Islet precursor cell (in vitro differentiated cells): Measurements from ENCODE around the gene IMPG1.
"Not testable (repeated sequence)": the region's sequence is repeated elsewhere in the genome, so short reads cannot be mapped to it uniquely, and the experiment has no call there.

ENCODE experiments used
- DNase-seq: peaks from one replicate; pipeline ENCODE4 v3.0.0-alpha.2; 2018

Gene IMPG1

DNA sequence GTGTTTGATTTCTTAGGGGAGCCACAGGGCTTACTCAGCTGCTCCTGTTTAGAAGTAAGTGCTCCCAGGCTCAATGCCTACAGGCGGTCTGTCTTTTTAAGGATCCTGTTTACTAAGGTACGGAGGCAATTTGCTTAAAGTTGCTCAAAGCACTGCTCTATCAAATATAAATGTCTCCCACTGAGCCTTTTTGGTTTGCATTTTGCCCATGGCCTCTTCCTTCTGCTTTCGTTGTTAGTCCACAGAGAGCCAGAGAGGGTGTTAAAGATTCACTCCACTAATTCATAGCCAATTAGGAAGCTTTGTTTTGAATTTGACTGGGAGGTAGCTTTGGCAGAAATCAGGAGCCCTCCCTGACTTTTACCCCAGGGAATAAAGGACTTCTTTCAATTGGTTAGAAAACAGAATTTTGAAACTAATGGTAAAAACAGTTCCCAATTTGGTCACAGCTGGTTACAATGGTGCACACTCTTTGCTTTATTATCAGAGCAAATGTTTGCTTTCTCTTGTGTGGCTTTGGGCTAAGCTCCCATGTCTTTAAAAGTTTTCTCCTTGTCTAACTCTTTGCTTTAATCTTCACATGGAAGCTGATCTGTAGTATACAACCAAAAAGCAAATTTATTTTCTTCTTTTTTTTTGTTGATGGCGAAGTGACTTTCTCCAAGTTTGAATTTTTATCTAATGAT lies 126.2 kb downstream of the IMPG1 start:
- DNase-seq = peak; percentile 62

DNA sequence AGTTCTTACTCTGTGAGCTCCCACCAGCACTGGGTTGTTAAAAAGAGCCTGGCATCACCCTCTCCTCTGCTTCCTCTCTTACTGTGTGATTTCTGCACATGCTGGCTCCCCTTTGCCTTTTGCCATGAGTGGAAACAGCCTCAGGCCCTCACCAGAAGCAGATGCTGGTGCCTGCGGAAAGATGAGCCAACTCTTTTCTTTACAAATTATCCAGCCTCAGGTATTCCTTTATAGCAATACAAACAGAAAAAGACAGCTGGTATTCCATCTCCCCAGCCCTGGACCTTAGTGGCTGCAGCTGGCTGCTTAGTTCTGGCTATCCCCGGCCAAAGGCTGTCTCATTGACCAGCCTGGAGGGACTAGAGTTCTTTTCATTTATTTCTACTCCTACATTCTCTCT lies 129.1 kb downstream of the IMPG1 start:
- DNase-seq = no peak

DNA sequence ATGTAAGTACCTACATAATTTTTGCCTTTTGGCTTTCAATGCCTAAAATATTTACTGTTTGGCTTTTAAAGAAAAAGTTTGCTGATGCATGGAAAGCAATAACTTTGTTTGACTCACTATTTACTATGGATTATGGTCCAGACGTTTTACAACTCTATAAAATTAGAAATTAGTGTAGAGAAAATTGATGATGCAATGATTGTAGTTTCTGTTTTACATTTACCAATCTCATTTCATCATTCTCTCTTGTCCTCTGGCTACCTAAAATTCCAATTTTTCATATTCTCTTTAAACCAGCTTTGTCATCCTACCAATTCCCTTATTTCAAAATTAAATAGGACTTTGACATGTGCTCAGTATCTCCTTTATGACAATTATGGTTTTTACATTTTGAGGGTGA lies 131.0 kb downstream of the IMPG1 start:
- no peak for DNase-seq

DNA sequence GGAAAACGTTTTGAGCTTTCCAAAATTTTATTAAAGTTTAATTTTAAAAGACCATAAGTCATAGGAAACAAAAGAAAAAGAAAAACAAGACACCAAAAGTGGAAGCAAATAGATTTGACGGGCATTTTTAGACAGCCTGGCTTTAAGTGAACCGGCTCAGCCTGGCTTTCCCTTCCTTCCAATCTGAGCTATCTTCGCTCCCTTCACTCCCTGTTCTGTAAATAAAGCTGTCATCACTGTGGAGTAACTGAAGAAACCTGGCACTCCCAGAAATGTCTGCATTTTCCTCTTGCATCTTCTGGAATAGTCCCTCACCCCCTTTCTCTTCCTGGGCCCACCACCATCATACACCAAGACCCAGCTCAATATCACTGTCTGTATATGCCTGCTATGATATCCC lies 131.9 kb downstream of the IMPG1 start:
- DNase-seq = no peak

DNA sequence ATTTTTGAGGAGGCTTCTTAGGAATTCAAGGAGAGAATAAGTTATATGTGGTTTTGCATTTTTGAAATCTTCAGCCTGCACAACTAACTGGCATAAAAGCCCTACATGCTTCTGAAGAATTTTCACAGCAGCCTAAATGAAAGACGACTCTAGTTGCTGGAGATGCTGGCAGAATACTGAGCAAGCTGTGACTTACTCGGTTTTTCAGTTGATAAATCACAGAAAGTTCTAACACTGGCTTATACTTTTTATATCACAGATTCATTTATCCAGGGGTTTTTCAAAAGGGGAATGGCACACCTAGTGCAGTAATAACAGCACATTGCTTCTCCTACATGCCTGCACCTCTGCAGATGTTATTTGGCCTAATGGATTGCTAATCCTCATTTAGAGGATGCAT lies 134.6 kb downstream of the IMPG1 start:
- DNase-seq = no peak

DNA sequence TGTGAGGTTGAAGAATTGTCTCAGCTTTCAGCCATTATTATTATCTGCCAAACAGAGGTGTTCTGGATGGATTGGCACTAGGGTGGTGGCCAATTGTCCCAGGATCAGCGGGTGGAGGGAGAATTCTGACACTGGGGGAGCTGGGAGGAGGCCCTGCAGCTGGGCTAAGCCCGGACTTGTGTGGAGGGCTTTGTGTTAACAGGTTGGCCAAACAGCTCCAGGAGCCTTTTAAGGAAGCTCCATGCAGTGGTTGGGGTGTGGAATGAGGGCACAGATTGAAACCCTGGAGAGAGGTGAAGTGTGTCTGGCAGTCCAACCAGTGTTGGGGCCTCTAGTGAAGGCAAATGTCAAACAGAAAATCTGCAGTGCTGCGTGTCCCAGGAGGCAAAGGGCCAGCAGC lies 135.8 kb downstream of the IMPG1 start:
- DNase-seq = no peak

DNA sequence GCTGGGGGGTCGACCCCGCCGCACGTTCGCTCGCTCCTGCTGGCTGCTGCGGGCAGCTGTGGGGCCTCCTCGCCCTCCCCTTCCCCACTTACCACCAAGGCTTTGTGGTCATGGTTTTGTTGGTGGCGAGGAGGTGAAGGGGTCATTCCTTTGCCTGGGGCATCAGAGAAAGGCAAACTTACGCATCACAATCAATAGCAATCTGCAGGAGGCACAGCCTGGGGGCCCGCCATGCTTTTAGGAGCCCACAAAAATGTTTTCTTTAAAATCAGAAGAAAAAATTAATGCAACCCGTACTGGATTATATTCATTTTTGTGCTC lies 137.0 kb downstream of the IMPG1 start:
- DNase-seq = peak; percentile 74

DNA sequence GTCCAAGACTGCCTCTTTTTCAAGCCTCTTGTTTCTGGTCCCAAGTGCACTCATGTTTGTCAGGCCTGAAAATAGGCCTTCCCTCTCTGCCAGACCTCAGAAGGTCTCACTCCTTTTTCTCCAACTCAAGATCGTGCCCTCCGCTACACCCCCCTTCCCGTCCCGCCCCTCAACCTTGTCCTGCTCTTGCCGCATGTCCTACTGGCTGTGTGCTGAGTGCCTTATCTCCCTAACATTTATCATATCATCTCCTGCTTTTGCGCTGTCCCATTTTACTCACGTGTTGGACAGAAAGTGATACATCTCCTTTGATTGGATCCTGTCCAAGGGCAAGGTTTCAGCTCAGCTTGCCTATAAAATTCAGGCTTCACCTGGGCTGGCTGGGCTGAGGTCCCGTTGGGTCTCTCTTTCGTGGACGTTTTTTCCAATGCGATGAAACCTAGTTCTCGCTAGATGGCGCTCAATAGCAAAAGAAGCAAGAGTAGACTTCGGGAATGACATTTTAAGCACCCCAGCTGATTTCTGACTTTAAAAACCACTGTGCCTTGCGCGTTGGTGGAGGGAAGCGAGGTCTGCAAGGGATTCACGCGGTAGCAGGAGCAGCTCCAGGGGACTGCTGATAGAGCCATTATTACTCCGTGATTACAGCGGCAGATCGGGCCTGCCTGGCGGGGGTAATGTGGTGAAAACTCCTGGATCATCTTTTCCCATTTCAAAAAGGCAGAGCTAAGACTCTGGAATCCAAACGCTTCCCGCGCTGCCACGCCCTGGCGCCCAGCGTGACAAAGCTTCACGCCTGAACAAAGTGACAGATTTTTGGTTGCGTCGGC lies 137.6 kb downstream of the IMPG1 start:
- peak; percentile 88 for DNase-seq

DNA sequence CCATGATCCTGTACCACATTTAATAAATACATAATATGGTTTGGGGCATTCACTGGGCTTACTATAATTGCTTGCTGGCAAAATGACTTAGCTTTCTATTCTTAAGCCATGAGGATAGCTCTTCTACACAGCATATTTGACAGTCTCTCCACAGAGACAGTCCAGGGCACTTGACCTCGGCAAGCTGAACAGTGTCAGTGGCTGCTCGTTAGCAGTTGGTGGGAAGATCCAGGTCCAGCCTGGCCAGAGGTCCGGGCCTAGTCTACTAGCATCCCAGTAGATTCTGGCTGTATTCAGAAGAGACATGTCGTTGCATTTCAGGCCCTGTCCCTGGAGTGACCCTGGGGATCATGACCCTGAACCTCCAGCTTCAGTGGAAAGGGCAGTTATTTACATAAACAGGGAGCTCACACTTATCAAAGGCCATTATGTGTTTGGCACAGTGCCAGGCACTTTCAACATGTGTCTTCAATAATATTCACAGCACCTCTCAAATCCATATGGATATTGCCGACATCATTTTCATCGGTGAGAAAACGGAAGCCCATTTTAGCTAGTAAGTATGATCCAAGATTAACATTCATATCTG lies 139.0 kb downstream of the IMPG1 start:
- no peak for DNase-seq

DNA sequence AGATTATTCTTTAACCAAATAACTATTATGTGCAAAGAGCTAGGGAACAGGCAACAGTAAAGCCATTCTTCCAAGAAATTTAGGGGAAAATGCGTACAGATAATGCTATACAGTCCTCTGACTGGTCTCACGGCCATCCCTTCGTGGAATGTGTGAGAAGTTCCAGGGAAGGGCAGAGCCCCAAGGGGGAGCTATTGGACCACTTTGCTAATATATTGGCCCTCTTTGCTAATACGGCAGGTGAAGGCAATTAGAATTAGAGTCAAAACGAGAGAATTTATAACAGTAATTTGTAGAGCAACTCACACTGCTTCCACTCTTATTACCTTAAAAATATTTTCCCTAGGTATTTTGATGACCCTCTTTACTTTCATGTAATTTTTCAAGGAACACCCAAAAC lies 140.4 kb downstream of the IMPG1 start:
- DNase-seq = peak; percentile 83

DNA sequence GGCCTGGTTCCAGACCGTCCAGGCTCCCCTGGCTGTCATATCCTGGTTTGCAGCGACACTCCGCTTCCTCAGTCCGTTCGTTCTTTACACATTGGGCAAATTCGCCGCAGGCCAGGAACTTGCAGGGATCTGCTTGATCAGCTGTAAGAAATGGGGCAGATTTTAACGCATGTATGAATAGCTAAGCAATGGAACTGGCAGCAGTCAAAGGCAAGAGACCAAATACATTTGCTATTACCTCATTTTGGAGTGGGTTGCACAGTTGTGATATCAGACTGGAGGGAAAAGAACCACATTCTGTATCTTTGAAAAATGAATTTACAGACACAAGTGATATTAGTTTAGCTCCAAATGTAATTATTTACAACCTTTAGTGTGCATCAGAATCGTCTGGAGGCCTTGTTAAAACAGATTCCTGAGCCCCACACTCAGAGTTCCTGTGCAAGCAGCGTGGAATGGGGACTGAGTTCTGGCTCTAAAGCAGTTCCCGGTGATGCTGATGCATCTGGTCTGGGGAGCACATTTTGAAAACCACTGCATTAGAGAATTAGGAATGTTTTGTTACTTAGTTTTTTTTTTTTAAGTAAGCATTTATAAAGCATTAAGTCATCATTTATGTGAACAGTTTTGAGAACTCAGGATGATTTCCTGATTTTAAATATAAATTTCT lies 141.3 kb downstream of the IMPG1 start:
- no peak for DNase-seq

DNA sequence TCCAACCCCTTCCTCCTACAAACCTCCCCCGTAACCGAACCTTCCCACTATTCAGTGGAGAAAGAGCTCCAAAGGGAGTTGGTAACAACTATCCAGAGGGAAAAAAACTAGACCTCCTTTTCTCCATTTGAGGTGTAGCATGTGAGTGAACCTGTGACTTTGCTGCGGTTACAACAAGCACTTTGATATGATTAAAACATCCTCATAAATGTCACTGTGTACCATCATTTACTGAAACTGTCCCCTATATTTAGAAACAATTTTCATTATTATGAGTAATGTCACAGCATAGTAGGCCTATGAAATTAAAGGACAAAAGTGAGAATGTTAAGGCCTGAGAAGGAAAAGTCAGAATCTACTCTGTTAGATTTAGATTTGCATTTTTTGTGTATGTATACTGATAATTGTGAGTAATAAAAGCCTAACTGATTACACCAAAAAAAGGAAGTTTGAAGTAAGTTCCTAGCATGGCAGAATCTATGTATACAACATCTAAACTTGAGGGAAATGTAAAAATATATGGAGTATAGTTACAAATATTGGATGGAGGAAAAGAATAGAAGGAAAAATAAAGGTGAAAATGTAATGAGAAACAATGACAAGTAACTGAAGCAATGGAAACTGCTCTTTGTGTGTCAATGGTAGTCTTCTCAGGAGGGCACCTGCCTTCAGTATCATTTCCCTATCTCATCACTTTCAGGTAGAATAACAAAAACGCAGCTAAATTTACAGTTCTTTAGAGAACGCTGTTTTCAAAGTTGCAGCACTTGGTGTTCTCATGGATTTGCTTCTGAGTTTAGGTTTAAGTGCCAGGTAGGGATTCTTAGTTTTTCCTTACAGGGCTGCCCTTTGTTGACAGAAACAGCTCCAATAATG lies 145.9 kb downstream of the IMPG1 start:
- DNase-seq = no peak

DNA sequence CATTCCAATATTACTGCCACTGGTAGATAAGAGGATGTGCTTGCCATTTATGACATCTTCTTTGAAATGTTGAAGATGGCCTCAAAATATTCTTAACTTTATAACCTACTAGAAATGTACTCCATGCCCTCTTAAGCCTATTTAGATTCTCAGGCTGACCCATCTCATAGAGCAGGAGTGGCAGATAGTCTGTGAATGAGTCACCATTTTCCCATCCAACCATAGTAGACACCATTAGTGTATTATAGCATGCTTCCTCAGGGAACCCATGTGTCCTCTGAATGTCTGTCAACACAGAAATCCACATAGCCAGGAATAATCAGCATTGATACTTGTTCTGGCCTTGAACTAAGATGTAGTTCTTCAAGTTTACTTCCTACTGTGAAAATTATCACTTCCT lies 150.2 kb downstream of the IMPG1 start:
- DNase-seq = no peak

DNA sequence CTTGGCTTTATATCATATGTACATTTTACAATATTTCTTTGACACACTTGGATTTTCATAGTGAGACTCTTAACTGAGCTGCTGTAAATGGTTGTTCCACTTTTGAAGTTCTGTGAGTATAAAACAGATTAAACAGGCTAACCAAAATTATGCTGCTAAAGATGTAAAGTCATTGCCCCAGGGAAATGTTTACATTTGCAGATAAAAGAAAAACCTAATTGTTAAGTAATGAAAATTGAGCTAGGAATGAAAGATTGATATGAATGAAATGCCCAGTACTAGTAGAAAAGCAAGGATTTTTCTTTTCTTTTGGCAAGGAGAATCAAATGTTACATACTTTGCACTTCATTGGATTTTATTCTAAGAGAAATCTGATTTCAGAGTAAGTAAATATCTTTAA lies 159.4 kb downstream of the IMPG1 start:
- no peak for DNase-seq

DNA sequence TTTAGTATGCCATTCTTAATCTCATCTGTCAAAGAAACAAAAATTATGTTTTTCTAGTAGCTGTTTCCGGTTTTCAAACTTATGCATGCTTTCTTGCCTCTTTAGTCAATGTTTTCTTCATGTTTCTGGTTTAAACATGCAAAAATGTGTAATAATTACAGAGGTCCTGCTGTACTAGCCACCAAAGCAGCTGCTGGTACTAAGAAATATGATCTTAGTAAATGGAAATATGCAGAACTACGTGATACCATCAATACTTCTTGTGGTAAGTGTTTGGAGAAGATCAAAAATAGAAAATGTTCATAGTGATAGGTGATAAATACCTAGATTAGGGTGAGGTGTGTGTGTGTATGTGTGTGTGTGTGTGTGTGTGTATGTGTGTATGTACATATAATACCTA lies 165.0 kb downstream of the IMPG1 start:
- DNase-seq = no peak

DNA sequence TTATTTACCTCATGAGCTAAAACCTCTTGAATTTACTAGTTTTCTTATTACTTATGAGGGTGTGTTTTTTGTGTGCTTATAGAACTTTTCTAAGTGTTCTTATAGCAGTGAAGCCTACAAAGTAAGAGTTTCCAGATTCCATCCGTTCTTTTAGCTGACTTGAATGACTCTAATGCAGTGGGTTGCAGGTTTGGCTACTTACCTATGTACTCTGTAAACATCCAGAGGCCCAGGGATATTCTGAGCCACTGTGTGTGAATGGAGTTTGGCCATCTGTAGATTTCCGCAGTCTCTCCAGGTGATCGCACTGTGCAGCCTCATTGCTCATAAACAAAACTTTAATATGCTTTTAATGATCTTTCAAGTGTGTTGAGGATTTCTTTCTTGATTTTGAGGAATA lies 165.6 kb downstream of the IMPG1 start:
- no peak for DNase-seq

DNA sequence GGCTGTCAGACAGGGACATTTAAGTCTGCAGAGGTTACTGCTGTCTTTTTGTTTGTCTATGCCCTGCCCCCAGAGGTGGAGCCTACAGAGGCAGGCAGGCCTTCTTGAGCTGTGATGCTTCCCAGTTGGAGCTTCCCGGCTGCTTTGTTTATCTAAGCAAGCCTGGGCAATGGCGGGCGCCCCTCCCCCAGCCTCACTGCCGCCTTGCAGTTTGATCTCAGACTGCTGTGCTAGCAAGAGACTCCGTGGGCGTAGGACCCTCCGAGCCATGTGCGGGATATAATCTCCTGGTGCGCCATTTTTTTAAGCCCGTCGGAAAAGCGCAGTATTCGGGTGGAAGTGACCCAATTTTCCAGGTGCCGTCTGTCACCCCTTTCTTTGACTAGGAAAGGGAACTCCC lies 167.3 kb downstream of the IMPG1 start:
- not testable (repeated sequence) for DNase-seq

DNA sequence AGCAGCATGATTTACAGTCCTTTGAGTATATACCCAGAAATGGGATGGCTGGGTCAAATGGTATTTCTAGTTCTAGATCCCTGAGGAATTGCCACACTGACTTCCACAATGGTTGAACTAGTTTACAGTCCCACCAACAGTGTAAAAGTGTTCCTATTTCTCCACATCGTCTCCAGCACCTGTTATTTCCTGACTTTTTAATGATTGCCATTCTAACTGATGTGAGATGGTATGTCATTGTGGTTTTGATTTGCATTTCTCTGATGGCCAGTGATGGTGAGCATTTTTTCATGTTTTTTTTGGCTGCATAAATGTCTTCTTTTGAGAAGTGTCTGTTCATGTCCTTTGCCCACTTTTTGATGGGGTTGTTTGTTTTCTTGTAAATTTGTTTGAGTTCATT lies 172.2 kb downstream of the IMPG1 start:
- DNase-seq = not testable (repeated sequence)

DNA sequence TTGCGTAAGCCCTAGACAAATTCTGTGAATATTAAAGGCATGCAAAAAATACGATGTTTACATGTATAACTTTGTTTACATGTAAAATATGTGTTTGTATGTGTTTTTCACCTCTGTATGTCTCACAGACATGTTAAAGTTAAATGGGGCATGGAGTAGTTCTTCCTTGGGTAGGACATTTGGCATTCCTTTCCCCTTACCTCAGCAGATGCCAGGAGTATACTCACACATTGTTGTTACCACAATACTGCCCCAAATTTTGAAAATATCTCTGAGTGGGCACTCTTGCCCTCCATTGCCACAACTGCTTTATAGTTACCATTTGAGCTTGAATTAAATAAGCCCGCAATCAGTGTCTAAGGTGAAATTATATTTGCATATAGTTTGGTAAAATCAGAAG lies 175.9 kb downstream of the IMPG1 start:
- no peak for DNase-seq

DNA sequence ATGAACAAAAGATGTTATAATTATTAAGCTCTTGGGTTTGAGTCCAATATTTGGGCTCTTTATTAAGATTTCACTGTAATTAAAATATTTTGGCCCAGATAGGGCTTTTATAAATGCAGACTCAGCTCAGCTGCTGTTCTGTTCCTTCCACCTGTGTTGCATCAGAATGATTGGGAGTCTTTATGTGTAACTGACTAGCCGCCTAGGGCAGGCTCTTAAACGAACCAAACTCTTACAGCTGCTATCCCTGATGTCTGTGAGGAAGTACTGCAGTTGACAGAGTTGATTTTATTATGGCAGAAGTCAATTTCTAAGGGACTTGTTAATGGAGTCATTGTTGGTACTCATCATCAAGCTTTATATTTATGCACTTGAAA lies 178.7 kb downstream of the IMPG1 start:
- DNase-seq = no peak

DNA sequence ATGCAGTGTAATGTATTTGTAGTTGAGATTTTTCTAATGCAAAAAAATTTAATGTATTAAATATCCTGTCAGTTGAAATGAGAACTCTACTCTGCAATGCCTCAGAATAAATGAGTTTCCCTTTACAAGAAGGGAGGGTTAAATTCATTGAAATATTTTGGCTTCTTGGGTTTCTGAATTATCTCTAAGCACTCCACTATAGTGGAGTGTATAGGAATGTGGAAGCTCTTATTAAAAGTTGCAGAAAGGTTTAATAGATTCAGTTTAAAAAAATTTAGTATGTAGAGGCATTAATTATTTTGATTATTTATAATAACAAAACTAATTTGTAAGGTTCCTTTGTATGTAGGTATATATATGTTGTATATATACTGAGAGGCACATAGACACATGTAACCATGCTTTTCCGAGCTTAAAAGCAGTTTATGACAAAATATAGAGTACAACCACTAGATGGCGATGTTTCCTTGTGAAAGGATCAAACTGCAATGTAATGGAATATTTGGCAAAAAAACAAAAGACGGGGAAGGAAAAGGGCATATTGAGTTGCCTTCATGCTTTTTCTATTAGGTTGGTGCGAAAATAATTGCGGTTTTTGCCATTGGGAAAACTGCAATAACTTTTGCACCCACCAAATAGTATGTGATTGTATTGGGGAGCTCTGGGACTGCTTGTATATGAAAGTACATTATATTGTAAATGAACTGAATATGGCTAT lies 179.2 kb downstream of the IMPG1 start:
- DNase-seq = no peak

DNA sequence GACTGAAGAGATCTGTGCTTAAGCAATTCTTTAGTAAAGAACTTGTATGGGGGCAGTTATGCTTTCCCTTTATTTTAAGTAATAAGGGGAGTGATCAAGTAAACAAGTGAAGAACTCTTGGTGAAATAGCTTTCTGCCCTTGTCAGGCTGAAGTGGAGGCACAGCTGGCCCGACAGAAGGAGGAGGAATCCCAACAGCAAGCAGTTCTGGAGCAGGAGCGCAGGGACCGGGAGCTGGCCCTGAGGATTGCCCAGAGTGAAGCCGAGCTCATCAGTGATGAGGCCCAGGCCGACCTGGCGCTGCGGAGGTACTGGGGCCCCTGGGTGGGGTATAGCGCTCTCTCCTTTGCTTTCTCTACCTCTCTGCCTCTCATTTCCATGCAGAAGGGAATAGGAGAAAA lies 180.1 kb downstream of the IMPG1 start:
- DNase-seq = no peak
